Gastrocnemius medialis (tissue), 4 donors: Measurements from ENCODE around the gene PAQR6. TPM values are rescaled to one million over a fixed set of nuclear protein-coding genes. Genes with fewer than 3 reads are reported as not detected.

Source experiments
- ATAC-seq, 2 donors: fragments of 150-250 bp; one replicate each; pipeline ENCODE4 v1.9.1; 2016
- DNase-seq, 2 donors: peaks; one replicate each; pipeline ENCODE4 v3.0.0-alpha.2; 2019
- H3K27ac ChIP-seq, 4 donors: fragments of 200-600 bp; sonication (generic); 1 replicate in 1 of 4; 2 replicates in 3 of 4; pipeline ENCODE4 v1.5.1; 2016 to 2018; ENCODE audit warnings: mild to moderate bottlenecking in 2 of 4, moderate library complexity in 1 of 4
- H3K27me3 ChIP-seq, 3 donors: fragments of 200-600 bp; sonication (generic) in 2 of 3; 1 replicate in 1 of 3; 2 replicates in 2 of 3; pipeline versions ENCODE4 v1.5.1 to v1.6.0; 2016 to 2019; ENCODE audit warnings: mild to moderate bottlenecking in 1 of 3, moderate library complexity in 1 of 3
- H3K36me3 ChIP-seq, 2 donors: fragments of 200-600 bp; sonication (generic) in 1 of 2; one replicate each; pipeline ENCODE4 v1.5.1; 2017 to 2018
- H3K4me1 ChIP-seq, 2 donors: fragments of 200-600 bp; sonication (generic) in 1 of 2; one replicate each; pipeline ENCODE4 v1.5.1; 2016 to 2017; ENCODE audit warnings: mild to moderate bottlenecking in 2 of 2
- H3K4me3 ChIP-seq, 4 donors: fragments of 200-600 bp; sonication (generic) in 3 of 4; 1 replicate in 1 of 4; 2 replicates in 3 of 4; pipeline ENCODE4 v1.5.1; 2016 to 2019; ENCODE audit warnings: mild to moderate bottlenecking in 2 of 4
- H3K9me3 ChIP-seq, 3 donors: fragments of 200-600 bp; sonication (generic) in 2 of 3; 1 replicate in 1 of 3; 2 replicates in 2 of 3; pipeline ENCODE4 v1.5.1; 2016 to 2019
- CTCF ChIP-seq, 5 experiments: fragments of 450-650 bp in 3 of 5; fragments of 200-600 bp in 2 of 5; sonication (generic) in 2 of 5; IDR thresholded peaks in 4 of 5; conservative IDR thresholded peaks in 1 of 5; 1 replicate in 4 of 5; 2 replicates in 1 of 5; pipeline ENCODE4 v1.5.1; 2016 to 2019; ENCODE audit warnings: antibody characterized with exemption in 5 of 5, mild to moderate bottlenecking in 3 of 5, moderate library complexity in 3 of 5
- POLR2A ChIP-seq, 2 donors: fragments of 450-650 bp; IDR thresholded peaks; one replicate each; pipeline ENCODE4 v1.6.1; 2017; ENCODE audit warnings: antibody characterized with exemption in 2 of 2, mild to moderate bottlenecking in 2 of 2, moderate library complexity in 2 of 2
- in situ Hi-C, 4 donors: fragments of 200-750 bp; cut with MboI; loops; one replicate each; pipeline versions ENCODE4 v1.15.0 to v1.8.0; 2017; ENCODE audit warnings: low sequenced_read_pairs in 4 of 4
- intact Hi-C: fragments of 100-400 bp; cut with DNase I; formaldehyde crosslinking; loops from one replicate; pipeline ENCODE4 v1.15.1; 2023; ENCODE audit warnings: low total_unique reads
- total RNA-seq, 4 donors: library from RNA; depleted of rRNA; stranded (reverse); fragments of >200 nt; gene quantifications; one replicate each; pipeline versions ENCODE4 v1.1.0 to v1.2.3, GENCODE V29; 2016

PAQR6 gene
- total RNA-seq, 4 donors from 2014 or later = 0.16 to 0.46 TPM; not detected in 2

DNA sequence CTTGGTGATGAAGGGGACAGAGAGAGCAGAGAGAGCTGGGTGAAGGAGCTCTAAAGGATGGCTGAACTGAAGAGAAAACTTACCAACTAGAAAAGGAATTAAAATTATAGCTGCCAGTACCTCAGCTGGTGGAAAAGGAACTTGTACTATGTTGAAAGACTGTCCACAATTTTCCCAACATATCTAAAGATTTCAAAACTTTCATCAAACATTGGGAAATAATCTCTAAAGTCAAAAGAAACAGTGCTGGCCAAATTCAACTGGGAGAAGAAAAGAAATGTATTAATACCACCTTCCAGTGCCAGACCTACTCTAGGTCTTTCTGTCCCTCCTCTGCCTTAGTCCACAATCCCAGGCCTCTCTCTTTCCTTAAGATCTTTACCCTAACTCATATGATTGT lies 28.7 kb upstream of the PAQR6 start:
- Histone ChIP-seq H3K9me3 (no peaks in the 10 kb centered on the region), H3K4me3 (no peak overlapping the region), H3K4me1 (peaks cover 16 to 20% of the 10 kb centered on the region in 2 donors), H3K36me3 (peaks cover 12 to 75% of the 10 kb centered on the region in 2 donors), H3K27ac (peak overlapping the region in 1 of 4 donors; percentile 40), H3K27me3 (no peaks in the 10 kb centered on the region)
- ATAC-seq = no peak
- intact Hi-C loops = no loop called here
- DNase-seq = no peak
- in situ Hi-C loops = no loop called here
- TF ChIP-seq POLR2A (IDR thresholded peaks at IDR 0.05) (no peak), CTCF (IDR thresholded peaks at IDR 0.05 in 4 of 5, conservative IDR thresholded peaks at IDR 0.05 in 1 of 5) (no peak)

GRCh38 chr1:156270314-156270713 lies 22.5 kb upstream of the PAQR6 start:
- DNase-seq = no peak
- Histone ChIP-seq H3K36me3 (peaks cover 16 to 97% of the 10 kb centered on the region in 2 donors), H3K4me1 (no peaks in the 10 kb centered on the region), H3K27ac (no peak overlapping the region), H3K9me3 (no peaks in the 10 kb centered on the region), H3K4me3 (no peak overlapping the region), H3K27me3 (no peaks in the 10 kb centered on the region)
- TF ChIP-seq POLR2A (IDR thresholded peaks at IDR 0.05) = no peak
- in situ Hi-C loops = no loop called here
- no peak for ATAC-seq
- intact Hi-C loops = no loop called here

GRCh38 chr1:156268336-156268735 lies 20.5 kb upstream of the PAQR6 start:
- in situ Hi-C loops (no loop called here), intact Hi-C loops (no loop called here)
- H3K27ac ChIP-seq = no peak overlapping the region
- H3K9me3 ChIP-seq = no peaks in the 10 kb centered on the region
- peaks cover 8 to 94% of the 10 kb centered on the region in 2 donors for H3K36me3 ChIP-seq
- ATAC-seq (no peak), DNase-seq (no peak)
- TF ChIP-seq POLR2A (IDR thresholded peaks at IDR 0.05) = no peak
- no peak for TF ChIP-seq CTCF (IDR thresholded peaks at IDR 0.05 in 4 of 5, conservative IDR thresholded peaks at IDR 0.05 in 1 of 5)
- H3K27me3 ChIP-seq = no peaks in the 10 kb centered on the region
- H3K4me1 ChIP-seq = no peaks in the 10 kb centered on the region
- no peak overlapping the region for H3K4me3 ChIP-seq

DNA sequence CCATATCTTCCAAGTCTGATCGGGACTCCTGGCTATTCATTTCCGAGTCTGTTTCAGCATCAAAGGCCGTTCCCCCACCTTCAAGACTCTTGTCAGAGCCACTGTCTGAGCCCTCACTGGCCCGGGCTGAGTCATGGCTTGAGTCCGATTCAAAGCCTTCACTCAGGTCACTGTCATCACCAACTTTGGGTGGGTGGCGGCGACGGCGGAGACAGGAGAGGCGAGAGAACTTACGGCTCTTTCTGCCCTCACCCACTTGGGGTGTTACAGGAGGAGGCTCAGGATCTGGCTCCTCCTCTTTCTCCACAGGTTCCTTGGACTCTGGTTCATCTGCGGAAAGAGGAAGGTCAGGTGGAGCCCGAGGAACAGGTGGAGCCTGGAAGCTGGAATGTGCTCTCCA lies 18.2 kb upstream of the PAQR6 start:
- TF ChIP-seq CTCF (IDR thresholded peaks at IDR 0.05 in 4 of 5, conservative IDR thresholded peaks at IDR 0.05 in 1 of 5) (no peak), POLR2A (IDR thresholded peaks at IDR 0.05) (no peak)
- Histone ChIP-seq H3K4me3 (no peak overlapping the region), H3K9me3 (no peaks in the 10 kb centered on the region), H3K36me3 (peaks cover 4 to 97% of the 10 kb centered on the region in 2 donors), H3K4me1 (no peaks in the 10 kb centered on the region), H3K27ac (no peak overlapping the region), H3K27me3 (no peaks in the 10 kb centered on the region)
- ATAC-seq (no peak), DNase-seq (no peak)
- intact Hi-C loops (no loop called here), in situ Hi-C loops (no loop called here)

DNA sequence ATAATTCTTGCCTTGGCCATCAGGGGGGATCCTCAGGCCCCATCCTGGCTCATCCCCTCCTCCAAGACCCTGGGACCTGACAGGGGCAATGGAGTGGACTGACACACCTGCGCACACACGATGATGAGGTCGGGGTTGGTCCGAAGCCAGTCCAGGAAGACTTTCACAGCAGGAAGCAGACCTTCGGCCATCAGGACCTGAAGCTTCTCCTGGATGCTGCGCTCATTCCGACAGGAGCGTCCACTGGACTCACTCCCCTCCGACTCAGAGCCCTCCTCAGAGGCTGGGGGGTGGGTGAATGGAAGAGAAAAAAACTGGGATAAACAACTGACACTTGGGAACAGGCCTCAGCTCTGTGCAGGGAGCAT lies 15.4 kb upstream of the PAQR6 start:
- ATAC-seq = no peak
- peaks cover 4 to 97% of the 10 kb centered on the region in 2 donors for H3K36me3 ChIP-seq
- intact Hi-C loops = no loop called here

More for the DNA sequence above, 15.4 kb upstream of the PAQR6 start:
- no peaks in the 10 kb centered on the region for H3K27me3 ChIP-seq
- H3K4me1 ChIP-seq = no peaks in the 10 kb centered on the region
- H3K27ac ChIP-seq = no peak overlapping the region
- in situ Hi-C loops = no loop called here
- H3K9me3 ChIP-seq = no peaks in the 10 kb centered on the region
- DNase-seq = no peak
- H3K4me3 ChIP-seq = no peak overlapping the region
- TF ChIP-seq CTCF (IDR thresholded peaks at IDR 0.05 in 4 of 5, conservative IDR thresholded peaks at IDR 0.05 in 1 of 5) = no peak
- TF ChIP-seq POLR2A (IDR thresholded peaks at IDR 0.05) = no peak
